ENCODE results near the gene ARL6. TPM values are rescaled to one million over a fixed set of nuclear protein-coding genes. Genes with fewer than 3 reads are reported as not detected.
A peak's percentile ranks its signal among the peaks of the same experiment; 100 is the strongest.

ARL6 gene
- total RNA-seq, 1 experiment from 2014 or later, result 33.7 TPM

DNA sequence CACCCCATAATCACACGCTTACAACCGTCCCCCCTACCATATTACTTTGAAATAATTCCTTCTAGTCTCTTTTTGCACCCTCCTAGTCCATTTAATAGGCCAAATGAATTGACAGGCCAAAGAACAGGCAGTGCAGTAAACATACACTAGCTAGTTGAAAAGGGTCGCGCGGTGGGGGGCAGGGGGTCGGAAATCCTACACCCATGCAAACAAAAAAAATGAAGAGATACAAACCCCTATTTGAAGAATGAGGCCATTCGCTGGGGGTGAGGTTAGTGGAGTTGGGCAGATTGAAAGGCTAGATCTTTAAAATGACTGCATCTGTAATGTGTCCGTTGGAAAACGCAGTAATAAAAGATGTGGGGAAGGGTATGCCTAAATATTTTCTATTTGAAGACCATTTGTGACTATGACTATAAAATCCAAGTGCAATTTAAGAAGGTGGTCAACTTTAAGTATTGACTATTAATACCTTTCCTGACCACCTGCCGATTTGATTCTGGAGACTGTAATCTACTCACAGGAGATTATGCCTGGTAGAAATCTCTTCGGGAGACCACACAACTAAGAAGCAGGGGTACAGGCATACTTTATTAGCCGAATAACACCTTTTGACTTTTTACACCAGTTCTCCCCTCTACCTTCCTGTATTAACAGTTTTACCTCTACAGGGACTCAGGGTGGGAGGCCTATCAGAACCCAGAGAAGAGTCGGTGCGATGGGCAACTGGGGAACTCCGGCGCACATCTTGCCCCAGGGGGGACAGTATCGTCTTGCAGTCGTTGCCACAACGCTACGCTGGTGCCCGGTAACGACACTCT lies 762 bp upstream of the ARL6 start:
- no peaks in the 10 kb centered on the region for H3K36me3 ChIP-seq (ENCODE audit: insufficient read depth, low read length)
- no peaks in the 10 kb centered on the region for H4K20me1 ChIP-seq (ENCODE audit: insufficient read depth, low read depth, low read length)
- no peak for DNase-seq
- peaks cover 35% of the 10 kb centered on the region for H3K79me2 ChIP-seq (ENCODE audit: low read length)
- H3K9ac ChIP-seq (ENCODE audit: low read length), result peak overlapping the region; percentile 84
- no peaks in the 10 kb centered on the region for H3K27me3 ChIP-seq (ENCODE audit: low read length)
- peak overlapping the region; percentile 87 for H3K4me3 ChIP-seq (ENCODE audit: low read length)
- H3K27ac ChIP-seq (ENCODE audit: low read length), result no peak overlapping the region; the same call in 1 of the 2 replicates
- H3K9me3 ChIP-seq (ENCODE audit: low read length), result no peaks in the 10 kb centered on the region
- H3K9me2 ChIP-seq (replicated peaks; ENCODE audit: insufficient read depth, low read length), result no peaks in the 10 kb centered on the region
- H3K4me1 ChIP-seq (ENCODE audit: low read length), result peaks cover 47% of the 10 kb centered on the region
- peak overlapping the region; percentile 81 for H3K4me2 ChIP-seq (ENCODE audit: low read depth, low read length, poor library complexity, severe bottlenecking)
- H2AFZ ChIP-seq (ENCODE audit: low read length), result peak overlapping the region; percentile 89

DNA sequence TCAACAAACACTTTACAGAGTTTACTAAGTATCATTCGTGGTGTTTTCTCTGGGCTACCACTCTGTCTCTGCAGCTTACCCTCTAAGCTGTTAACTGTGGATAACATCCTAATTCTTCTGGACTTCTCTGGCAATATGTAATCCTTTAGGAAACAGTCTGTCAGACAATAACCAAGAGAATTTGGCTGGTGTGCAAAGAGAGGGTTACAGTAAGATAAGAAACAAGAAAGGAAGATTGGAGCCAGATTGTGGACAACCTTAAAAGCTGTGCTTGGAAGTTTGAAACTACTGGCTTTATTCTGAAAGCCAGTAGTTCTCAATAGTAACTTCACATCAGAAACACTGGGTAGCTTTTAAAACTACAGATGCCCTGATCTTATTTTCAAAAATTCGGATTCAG lies 778 bp downstream of the ARL6 start:
- H3K9me3 ChIP-seq (ENCODE audit: low read length), result no peaks in the 10 kb centered on the region
- DNase-seq, result no peak
- no peak overlapping the region for H2AFZ ChIP-seq (ENCODE audit: low read length)
- H3K79me2 ChIP-seq (ENCODE audit: low read length), result peaks cover 48% of the 10 kb centered on the region
- H3K27me3 ChIP-seq (ENCODE audit: low read length), result no peaks in the 10 kb centered on the region
- H3K4me1 ChIP-seq (ENCODE audit: low read length), result peaks cover 47% of the 10 kb centered on the region
- no peaks in the 10 kb centered on the region for H4K20me1 ChIP-seq (ENCODE audit: insufficient read depth, low read depth, low read length)
- H3K9me2 ChIP-seq (replicated peaks; ENCODE audit: insufficient read depth, low read length), result no peaks in the 10 kb centered on the region
- peak overlapping the region; percentile 84 for H3K9ac ChIP-seq (ENCODE audit: low read length)
- H3K4me2 ChIP-seq (ENCODE audit: low read depth, low read length, poor library complexity, severe bottlenecking), result peak overlapping the region; percentile 81
- peak overlapping the region; percentile 87 for H3K4me3 ChIP-seq (ENCODE audit: low read length)
- H3K36me3 ChIP-seq (ENCODE audit: insufficient read depth, low read length), result peaks cover 11% of the 10 kb centered on the region
- H3K27ac ChIP-seq (ENCODE audit: low read length), result no peak overlapping the region

DNA sequence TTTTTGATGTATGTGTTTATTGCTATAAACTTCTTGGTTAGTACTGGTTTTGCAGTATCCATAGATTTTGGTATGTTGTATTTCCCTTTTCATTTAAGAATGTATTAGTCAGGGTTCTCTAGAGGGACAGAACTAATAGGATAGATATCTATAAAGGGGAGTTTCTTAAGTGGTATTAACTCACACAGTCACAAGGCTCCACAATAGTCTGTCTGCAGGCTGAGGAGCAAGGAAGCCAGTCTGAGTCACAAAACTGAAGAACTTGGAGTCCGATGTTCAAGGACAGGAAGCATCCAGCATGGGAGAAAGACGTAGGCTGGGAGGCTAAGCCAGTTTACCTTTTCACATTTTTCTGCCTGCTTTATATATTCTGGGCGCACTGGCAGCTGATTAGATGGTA lies 8.4 kb downstream of the ARL6 start:
- DNase-seq, result no peak
- Histone ChIP-seq H3K9ac (ENCODE audit: low read length) (no peak overlapping the region), H3K27ac (ENCODE audit: low read length) (no peak overlapping the region), H3K4me3 (ENCODE audit: low read length) (no peak overlapping the region), H3K79me2 (ENCODE audit: low read length) (peaks cover 52% of the 10 kb centered on the region), H2AFZ (ENCODE audit: low read length) (no peak overlapping the region), H3K27me3 (ENCODE audit: low read length) (no peaks in the 10 kb centered on the region), H4K20me1 (ENCODE audit: insufficient read depth, low read depth, low read length) (no peaks in the 10 kb centered on the region), H3K4me2 (ENCODE audit: low read depth, low read length, poor library complexity, severe bottlenecking) (no peak overlapping the region), H3K9me2 (replicated peaks; ENCODE audit: insufficient read depth, low read length) (no peaks in the 10 kb centered on the region), H3K36me3 (ENCODE audit: insufficient read depth, low read length) (peaks cover 30% of the 10 kb centered on the region), H3K9me3 (ENCODE audit: low read length) (peaks cover 14% of the 10 kb centered on the region), H3K4me1 (ENCODE audit: low read length) (no peaks in the 10 kb centered on the region)

DNA sequence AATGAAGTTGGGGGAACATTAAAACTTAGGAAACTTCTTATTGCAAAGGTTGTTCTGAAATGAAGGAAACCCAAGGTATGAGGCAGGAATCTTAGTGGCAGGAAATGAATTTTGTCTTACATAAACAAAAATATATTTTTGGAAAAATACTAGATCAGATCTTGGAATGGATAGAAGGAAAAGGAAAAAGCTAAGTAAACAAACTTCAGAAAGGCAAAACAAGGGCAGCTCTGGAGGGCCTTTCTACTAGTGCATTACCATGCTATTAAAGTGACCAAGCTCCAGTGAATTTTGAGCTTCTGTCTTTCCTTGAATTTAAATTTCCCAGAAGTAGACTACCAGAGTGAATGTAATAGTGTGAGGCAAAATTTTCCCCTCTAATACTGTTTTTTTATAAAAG lies 13.6 kb downstream of the ARL6 start:
- no peak overlapping the region for H2AFZ ChIP-seq (ENCODE audit: low read length)
- no peak overlapping the region for H3K27ac ChIP-seq (ENCODE audit: low read length)
- no peaks in the 10 kb centered on the region for H3K27me3 ChIP-seq (ENCODE audit: low read length)
- no peak for DNase-seq
- no peak overlapping the region for H3K4me3 ChIP-seq (ENCODE audit: low read length)
- no peaks in the 10 kb centered on the region for H4K20me1 ChIP-seq (ENCODE audit: insufficient read depth, low read depth, low read length)
- peaks cover under 1% of the 10 kb centered on the region; the same call in 1 of the 2 replicates for H3K36me3 ChIP-seq (ENCODE audit: insufficient read depth, low read length)
- no peaks in the 10 kb centered on the region for H3K9me2 ChIP-seq (replicated peaks; ENCODE audit: insufficient read depth, low read length)
- H3K4me2 ChIP-seq (ENCODE audit: low read depth, low read length, poor library complexity, severe bottlenecking), result no peak overlapping the region
- H3K9ac ChIP-seq (ENCODE audit: low read length), result no peak overlapping the region
- no peaks in the 10 kb centered on the region for H3K4me1 ChIP-seq (ENCODE audit: low read length)
- no peaks in the 10 kb centered on the region for H3K9me3 ChIP-seq (ENCODE audit: low read length)
- H3K79me2 ChIP-seq (ENCODE audit: low read length), result peaks cover 27% of the 10 kb centered on the region

DNA sequence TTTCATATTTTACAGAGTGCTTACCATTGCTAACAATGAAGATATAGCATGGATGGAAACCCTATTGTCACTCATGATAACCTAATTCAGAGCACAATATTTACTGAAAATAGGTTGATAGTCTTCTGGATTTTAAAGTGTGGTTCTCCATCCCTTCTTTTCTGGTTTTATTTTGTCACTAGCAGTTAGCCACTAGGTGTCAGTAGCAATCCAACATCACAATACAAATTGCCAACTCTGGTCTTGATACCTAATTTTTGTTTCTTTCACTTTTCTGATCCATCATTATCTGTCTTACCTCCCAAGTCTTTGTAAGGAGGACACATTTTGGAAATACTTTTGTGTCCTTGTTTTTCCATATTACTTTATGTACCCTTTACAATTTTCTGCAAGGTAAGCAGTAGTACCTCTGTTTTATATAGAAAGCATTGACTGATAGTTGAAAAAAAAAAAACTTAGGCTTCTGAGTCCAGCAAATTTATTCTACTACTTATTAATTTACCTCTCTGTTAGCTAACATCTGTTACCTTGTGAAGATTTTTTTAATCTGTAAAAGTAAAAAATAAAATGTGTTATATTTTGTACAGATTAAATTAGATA lies 29.0 kb downstream of the ARL6 start:
- H3K4me3 ChIP-seq (ENCODE audit: low read length), result no peak overlapping the region

DNA sequence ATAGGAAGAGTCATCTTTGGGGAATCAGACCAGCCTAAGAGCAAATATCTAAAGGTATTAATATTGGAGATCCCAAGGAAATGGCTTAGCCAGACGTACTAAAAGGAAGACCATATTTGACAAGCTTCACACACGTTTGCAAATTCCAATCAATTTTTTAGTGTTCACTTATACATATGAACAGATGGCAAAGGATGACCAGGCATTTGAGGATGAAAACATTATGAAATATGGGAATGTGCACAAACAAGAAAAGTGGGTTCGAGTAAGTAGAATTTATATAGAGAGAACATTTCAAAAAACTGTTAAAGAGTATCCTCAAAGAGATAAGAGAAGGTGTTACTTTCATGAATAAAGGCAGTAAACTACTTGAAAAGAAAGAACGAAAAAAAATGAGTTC lies 31.4 kb downstream of the ARL6 start:
- no peak overlapping the region for H3K4me2 ChIP-seq (ENCODE audit: low read depth, low read length, poor library complexity, severe bottlenecking)
- no peak overlapping the region for H3K27ac ChIP-seq (ENCODE audit: low read length)
- H3K9me3 ChIP-seq (ENCODE audit: low read length), result no peaks in the 10 kb centered on the region
- DNase-seq, result no peak
- no peaks in the 10 kb centered on the region for H3K9me2 ChIP-seq (replicated peaks; ENCODE audit: insufficient read depth, low read length)
- H3K27me3 ChIP-seq (ENCODE audit: low read length), result no peaks in the 10 kb centered on the region
- 0 out of 2 replicates have a peak, but pooled peaks cover 3% of the 10 kb centered on the region for H3K36me3 ChIP-seq (ENCODE audit: insufficient read depth, low read length)
- no peak overlapping the region for H2AFZ ChIP-seq (ENCODE audit: low read length)
- no peaks in the 10 kb centered on the region for H3K79me2 ChIP-seq (ENCODE audit: low read length)
- H3K9ac ChIP-seq (ENCODE audit: low read length), result no peak overlapping the region
- no peaks in the 10 kb centered on the region for H3K4me1 ChIP-seq (ENCODE audit: low read length)
- no peaks in the 10 kb centered on the region for H4K20me1 ChIP-seq (ENCODE audit: insufficient read depth, low read depth, low read length)
- H3K4me3 ChIP-seq (ENCODE audit: low read length), result no peak overlapping the region

More for the DNA sequence above, 29.0 kb downstream of the ARL6 start:
- H4K20me1 ChIP-seq (ENCODE audit: insufficient read depth, low read depth, low read length), result no peaks in the 10 kb centered on the region
- no peaks in the 10 kb centered on the region; the same call in 1 of the 2 replicates for H3K36me3 ChIP-seq (ENCODE audit: insufficient read depth, low read length)
- no peak overlapping the region for H3K27ac ChIP-seq (ENCODE audit: low read length)
- H3K9ac ChIP-seq (ENCODE audit: low read length), result no peak overlapping the region
- H3K9me2 ChIP-seq (replicated peaks; ENCODE audit: insufficient read depth, low read length), result no peaks in the 10 kb centered on the region
- no peak overlapping the region for H3K4me2 ChIP-seq (ENCODE audit: low read depth, low read length, poor library complexity, severe bottlenecking)
- H3K4me1 ChIP-seq (ENCODE audit: low read length), result no peaks in the 10 kb centered on the region
- no peaks in the 10 kb centered on the region for H3K9me3 ChIP-seq (ENCODE audit: low read length)
- H3K79me2 ChIP-seq (ENCODE audit: low read length), result no peaks in the 10 kb centered on the region
- peak; percentile 83 for DNase-seq
- H3K27me3 ChIP-seq (ENCODE audit: low read length), result no peaks in the 10 kb centered on the region
- no peak overlapping the region for H2AFZ ChIP-seq (ENCODE audit: low read length)

DNA sequence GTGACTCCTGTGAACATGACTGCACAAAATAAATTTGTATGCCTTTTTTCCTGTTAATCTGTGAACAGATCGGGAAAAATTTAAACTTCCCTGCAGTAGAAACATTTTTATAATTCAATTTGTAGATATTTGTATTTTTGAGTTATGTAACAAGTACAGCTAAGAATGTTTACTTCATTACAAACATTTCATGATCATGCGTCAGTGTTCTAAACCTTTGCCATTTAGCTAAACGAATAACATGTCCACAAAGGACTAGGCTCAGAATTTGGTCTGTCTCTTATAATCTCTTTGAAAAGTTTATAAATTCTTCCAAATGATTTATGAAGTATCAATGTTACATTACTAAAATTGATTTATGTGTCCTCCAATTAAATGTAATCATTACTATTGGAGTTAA lies 39.9 kb downstream of the ARL6 start:
- no peaks in the 10 kb centered on the region for H4K20me1 ChIP-seq (ENCODE audit: insufficient read depth, low read depth, low read length)
- H3K36me3 ChIP-seq (ENCODE audit: insufficient read depth, low read length), result 0 out of 2 replicates have a peak, but pooled peaks cover 6% of the 10 kb centered on the region
- no peak overlapping the region for H3K27ac ChIP-seq (ENCODE audit: low read length)
- no peaks in the 10 kb centered on the region for H3K9me3 ChIP-seq (ENCODE audit: low read length)
- no peak overlapping the region for H2AFZ ChIP-seq (ENCODE audit: low read length)
- H3K4me2 ChIP-seq (ENCODE audit: low read depth, low read length, poor library complexity, severe bottlenecking), result no peak overlapping the region
- no peaks in the 10 kb centered on the region for H3K79me2 ChIP-seq (ENCODE audit: low read length)
- H3K27me3 ChIP-seq (ENCODE audit: low read length), result no peaks in the 10 kb centered on the region
- H3K4me3 ChIP-seq (ENCODE audit: low read length), result no peak overlapping the region
- H3K4me1 ChIP-seq (ENCODE audit: low read length), result no peaks in the 10 kb centered on the region
- no peak for DNase-seq
- no peak overlapping the region for H3K9ac ChIP-seq (ENCODE audit: low read length)
- H3K9me2 ChIP-seq (replicated peaks; ENCODE audit: insufficient read depth, low read length), result no peaks in the 10 kb centered on the region

DNA sequence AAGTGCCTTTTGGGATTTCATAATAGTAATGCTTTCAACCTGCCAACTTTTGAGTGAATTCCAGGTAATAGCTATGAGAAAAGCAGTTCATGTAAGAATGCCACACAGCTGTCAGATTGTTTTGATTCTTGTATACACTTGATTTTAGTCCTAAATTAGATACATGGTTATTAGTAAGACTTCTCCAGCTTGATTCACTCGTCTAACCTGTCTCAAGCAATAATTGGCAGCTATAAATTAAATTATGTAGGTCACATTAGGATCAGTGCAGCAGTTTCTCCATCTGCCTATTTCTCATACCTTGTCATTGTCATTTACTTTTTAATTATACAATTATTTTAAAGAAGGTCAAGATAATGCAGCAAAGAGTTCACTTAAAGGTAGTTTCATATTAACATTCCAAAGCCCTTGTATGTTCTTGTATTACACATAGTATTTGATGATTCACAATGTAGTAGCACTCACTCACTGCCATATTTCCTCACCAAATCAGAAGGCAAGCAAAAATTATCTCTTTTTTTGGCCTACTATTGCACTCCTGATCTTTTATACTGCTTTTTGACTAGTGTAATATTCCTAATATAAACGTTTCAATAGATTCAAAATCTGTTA lies 46.3 kb downstream of the ARL6 start:
- H3K9me3 ChIP-seq (ENCODE audit: low read length), result no peaks in the 10 kb centered on the region
- no peak for DNase-seq
- no peaks in the 10 kb centered on the region for H3K79me2 ChIP-seq (ENCODE audit: low read length)
- no peaks in the 10 kb centered on the region for H4K20me1 ChIP-seq (ENCODE audit: insufficient read depth, low read depth, low read length)
- H3K4me2 ChIP-seq (ENCODE audit: low read depth, low read length, poor library complexity, severe bottlenecking), result no peak overlapping the region
- H3K27ac ChIP-seq (ENCODE audit: low read length), result no peak overlapping the region
- H3K4me1 ChIP-seq (ENCODE audit: low read length), result no peaks in the 10 kb centered on the region
- H2AFZ ChIP-seq (ENCODE audit: low read length), result no peak overlapping the region
- no peak overlapping the region for H3K9ac ChIP-seq (ENCODE audit: low read length)
- no peak overlapping the region for H3K4me3 ChIP-seq (ENCODE audit: low read length)
- no peaks in the 10 kb centered on the region for H3K9me2 ChIP-seq (replicated peaks; ENCODE audit: insufficient read depth, low read length)
- no peaks in the 10 kb centered on the region for H3K36me3 ChIP-seq (ENCODE audit: insufficient read depth, low read length)
- no peaks in the 10 kb centered on the region for H3K27me3 ChIP-seq (ENCODE audit: low read length)

Data from Karpas-422 (cell line).